ENCODE results near the gene ART5.

DNA sequence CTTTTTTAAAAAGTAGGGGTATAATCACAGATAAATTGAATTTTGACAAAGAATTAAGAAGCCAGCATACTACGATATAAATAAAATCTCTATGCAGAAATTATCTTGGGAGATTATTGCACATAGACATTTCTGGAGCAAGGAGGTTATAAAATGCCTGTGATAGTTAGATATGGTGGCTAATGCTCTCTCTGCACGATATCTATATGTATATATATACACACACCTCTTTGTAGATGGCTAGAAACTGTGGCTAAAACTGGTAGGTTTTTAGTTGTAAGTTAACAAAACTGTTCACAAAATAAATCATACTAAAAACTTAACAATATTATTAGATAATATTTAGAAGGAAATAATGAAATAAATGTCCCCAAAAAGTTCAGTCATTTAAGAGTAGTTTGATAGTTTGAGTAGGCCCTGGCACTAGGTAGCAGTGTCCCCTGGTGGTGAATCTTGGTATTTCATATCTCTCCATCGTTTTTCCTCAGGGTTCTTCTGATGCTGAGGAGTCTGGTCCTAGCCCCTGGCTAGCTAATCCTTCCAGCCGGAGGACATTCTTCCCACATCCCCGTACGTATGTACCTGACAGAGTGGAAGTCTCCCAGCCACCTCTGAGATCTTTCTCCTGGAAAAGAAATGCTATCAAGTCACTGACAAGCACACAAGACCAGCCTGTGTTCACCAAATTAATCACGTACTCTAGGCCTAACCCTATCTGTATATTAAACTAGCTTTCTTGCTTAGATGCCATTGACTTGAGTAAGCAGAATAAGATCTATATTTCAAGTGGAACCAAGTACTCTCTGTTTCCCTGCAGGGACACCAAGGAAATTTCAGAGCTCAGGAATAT, 32.2 kb downstream of the ART5 start:
- no peak for TF ChIP-seq EP300 (IDR thresholded peaks at IDR 0.05)
- TF ChIP-seq, protein P1, sequence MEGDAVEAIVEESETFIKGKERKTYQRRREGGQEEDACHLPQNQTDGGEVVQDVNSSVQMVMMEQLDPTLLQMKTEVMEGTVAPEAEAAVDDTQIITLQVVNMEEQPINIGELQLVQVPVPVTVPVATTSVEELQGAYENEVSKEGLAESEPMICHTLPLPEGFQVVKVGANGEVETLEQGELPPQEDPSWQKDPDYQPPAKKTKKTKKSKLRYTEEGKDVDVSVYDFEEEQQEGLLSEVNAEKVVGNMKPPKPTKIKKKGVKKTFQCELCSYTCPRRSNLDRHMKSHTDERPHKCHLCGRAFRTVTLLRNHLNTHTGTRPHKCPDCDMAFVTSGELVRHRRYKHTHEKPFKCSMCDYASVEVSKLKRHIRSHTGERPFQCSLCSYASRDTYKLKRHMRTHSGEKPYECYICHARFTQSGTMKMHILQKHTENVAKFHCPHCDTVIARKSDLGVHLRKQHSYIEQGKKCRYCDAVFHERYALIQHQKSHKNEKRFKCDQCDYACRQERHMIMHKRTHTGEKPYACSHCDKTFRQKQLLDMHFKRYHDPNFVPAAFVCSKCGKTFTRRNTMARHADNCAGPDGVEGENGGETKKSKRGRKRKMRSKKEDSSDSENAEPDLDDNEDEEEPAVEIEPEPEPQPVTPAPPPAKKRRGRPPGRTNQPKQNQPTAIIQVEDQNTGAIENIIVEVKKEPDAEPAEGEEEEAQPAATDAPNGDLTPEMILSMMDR (IDR thresholded peaks at IDR 0.05), result peak; percentile 28 to 57 (median 47)
- TF ChIP-seq POLR2A (IDR thresholded peaks at IDR 0.05), result no peak

All from ovary (tissue), 3 donors.